Kidney (tissue), 14 donors: Measurements from ENCODE around the gene LRBA. TPM values are rescaled to one million over a fixed set of nuclear protein-coding genes. Genes with fewer than 3 reads are reported as not detected.

Experiments used
- DNase-seq, 5 donors: peaks; one replicate each; pipeline ENCODE4 v3.0.0-alpha.2; 2013 to 2020
- FAIRE-seq: peaks from 2 replicates; lab custom pipeline; 2012; peaks lifted over from hg19 to GRCh38; lab: Jason Lieb, UNC
- H3K27ac ChIP-seq, 2 donors: one replicate each; pipeline ENCODE4 v1.7.0; 2013; ENCODE audit warnings: low read depth in 2 of 2, low read length in 2 of 2, inconsistent platforms in 1 of 2
- H3K27me3 ChIP-seq: one replicate; pipeline ENCODE4 v1.7.1; 2013; ENCODE audit warnings: low read length, inconsistent platforms; ENCODE audit not compliant: control insufficient read depth, insufficient read depth
- H3K36me3 ChIP-seq, 3 donors: one replicate each; pipeline versions ENCODE4 v1.7.0 to v1.7.1; 2013; ENCODE audit warnings: low read length in 3 of 3, control low read depth in 1 of 3, inconsistent platforms in 1 of 3; ENCODE audit not compliant: insufficient read depth in 3 of 3, control insufficient read depth in 2 of 3
- H3K4me1 ChIP-seq, 3 donors: one replicate each; pipeline versions ENCODE4 v1.7.0 to v1.7.1; 2013; ENCODE audit warnings: low read length in 3 of 3, inconsistent platforms in 1 of 3, low read depth in 1 of 3; ENCODE audit not compliant: control insufficient read depth in 2 of 3, insufficient read depth in 2 of 3
- H3K4me3 ChIP-seq, 3 donors: one replicate each; pipeline versions ENCODE4 v1.7.0 to v1.8.1; 2013; ENCODE audit warnings: low read length in 3 of 3, control low read depth in 1 of 3, inconsistent platforms in 1 of 3
- H3K9ac ChIP-seq, 3 donors: one replicate each; pipeline versions ENCODE4 v1.7.0 to v1.7.1; 2013; ENCODE audit warnings: low read length in 3 of 3, control low read depth in 1 of 3, inconsistent platforms in 1 of 3
- H3K9me3 ChIP-seq, 3 donors: one replicate each; pipeline versions ENCODE4 v1.7.0 to v1.7.1; 2013; ENCODE audit warnings: low read length in 3 of 3, control low read depth in 1 of 3, inconsistent platforms in 1 of 3; ENCODE audit not compliant: control insufficient read depth in 2 of 3, insufficient read depth in 1 of 3
- CTCF ChIP-seq: IDR thresholded peaks from 3 replicates; pipeline ENCODE4 v1.5.1; 2012; ENCODE audit warnings: mild to moderate bottlenecking, moderate library complexity, borderline replicate concordance; ENCODE audit not compliant: insufficient read depth; ENCODE audit errors: extremely low read depth
- intact Hi-C: fragments of 100-400 bp; cut with DNase I; formaldehyde crosslinking; loops from one replicate; pipeline ENCODE4 v1.11.1; 2022
- polyA plus RNA-seq: library from polyadenylated mRNA; stranded (reverse); fragments of 350-450 nt; fragmentation: Illumina TruSeq; extraction: RNeasy Lipid Tissue Mini Kit (QIAGEN cat#74804); gene quantifications from one replicate; pipeline ENCODE4 v1.2.3, GENCODE V29; 2014; ENCODE audit warnings: low read depth, low replicate concordance; ENCODE audit not compliant: insufficient read depth
- total RNA-seq: library from RNA; stranded (reverse); fragmentation: NEBNext Ultra II Directional; extraction: Animal tissue kit (Norgen Biotek cat#: 25700); gene quantifications from one replicate; pipeline ENCODE4 v1.2.1, GENCODE V29; 2021
- donor health status: control.
- donor health status: control.
- donor health status: control.
- donor health status: control.
- donor health status: control.
- donor health status: DM: yes; HTN: yes; CAD: no.
- donor health status: Normal renal cell carcinoma (clear cell type).

Gene LRBA
- total and polyA plus RNA-seq, 2 donors from 2014 or later, result 20.3 to 76.7 TPM

GRCh38 chr4:150769845-150770244, 245.2 kb downstream of the LRBA start:
- Histone ChIP-seq H3K4me3 (no peak overlapping the region), H3K4me1 (no peaks in the 10 kb centered on the region), H3K27me3 (no peaks in the 10 kb centered on the region), H3K36me3 (peaks cover 0 to 2% (median 0%) of the 10 kb centered on the region in 3 donors), H3K9me3 (no peaks in the 10 kb centered on the region), H3K27ac (no peak overlapping the region), H3K9ac (no peak overlapping the region)
- no peak for TF ChIP-seq CTCF
- no peak for FAIRE-seq
- no peak for DNase-seq
- intact Hi-C loops, result no loop called here

- Histone ChIP-seq H3K27ac (no peak overlapping the region), H3K27me3 (no peaks in the 10 kb centered on the region), H3K36me3 (peaks cover 0 to 2% (median 0%) of the 10 kb centered on the region in 3 donors), H3K4me3 (no peak overlapping the region), H3K4me1 (no peaks in the 10 kb centered on the region), H3K9ac (no peak overlapping the region), H3K9me3 (no peaks in the 10 kb centered on the region)
- no peak for TF ChIP-seq CTCF
- FAIRE-seq (no peak), DNase-seq (no peak)
- intact Hi-C loops, result no loop called here
Measured at GRCh38 chr4:150769248-150769647, 245.8 kb downstream of the LRBA start.

DNA sequence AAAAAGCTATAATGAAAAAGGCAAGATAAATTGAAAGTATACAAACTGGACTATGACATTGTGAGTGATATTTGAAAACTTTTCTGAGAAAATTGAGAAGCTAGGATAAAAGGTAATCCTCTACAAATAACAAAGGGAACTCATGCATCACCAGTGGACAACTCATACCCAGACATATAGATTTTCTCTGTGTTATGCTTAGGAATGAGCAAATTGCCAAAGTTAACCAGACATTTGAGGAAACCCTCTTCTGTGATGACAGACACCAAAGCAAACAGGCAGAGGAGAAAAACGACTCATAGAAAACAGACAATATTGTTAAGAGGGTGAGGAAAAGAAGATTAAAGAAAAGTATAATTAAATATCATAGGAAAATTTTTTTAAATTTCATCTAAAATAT, 246.6 kb downstream of the LRBA start:
- FAIRE-seq, result no peak
- Histone ChIP-seq H3K9me3 (no peaks in the 10 kb centered on the region), H3K4me1 (no peaks in the 10 kb centered on the region), H3K9ac (no peak overlapping the region), H3K36me3 (peaks cover 0 to 2% (median 0%) of the 10 kb centered on the region in 3 donors), H3K27ac (no peak overlapping the region), H3K27me3 (no peaks in the 10 kb centered on the region), H3K4me3 (no peak overlapping the region)
- no peak for TF ChIP-seq CTCF
- intact Hi-C loops, result no loop called here
- no peak for DNase-seq

- intact Hi-C loops, result no loop called here
- no peak for FAIRE-seq
Measured at GRCh38 chr4:150765216-150765615, 249.9 kb downstream of the LRBA start.

More at GRCh38 chr4:150765216-150765615, 249.9 kb downstream of the LRBA start:
- Histone ChIP-seq H3K36me3 (no peaks in the 10 kb centered on the region), H3K9me3 (no peaks in the 10 kb centered on the region), H3K4me1 (no peaks in the 10 kb centered on the region), H3K27me3 (no peaks in the 10 kb centered on the region), H3K4me3 (no peak overlapping the region), H3K27ac (no peak overlapping the region), H3K9ac (no peak overlapping the region)
- no peak for TF ChIP-seq CTCF
- DNase-seq, result no peak
